Neural cell (in vitro differentiated cells): ENCODE data around the gene SLC38A1. TPM values are rescaled to one million over a fixed set of nuclear protein-coding genes. Genes with fewer than 3 reads are reported as not detected.

Experiments
- H2AFZ ChIP-seq: fragments of 200-600, 300-800 bp; sonication (generic), shearing (Covaris generic); 2 replicates; pipeline ENCODE4 v1.6.0; 2014; ENCODE audit warnings: low read depth, mild to moderate bottlenecking, antibody characterized with exemption, low read length, moderate library complexity
- H3F3A ChIP-seq: fragments of 200-600 bp; shearing (Covaris generic); 2 replicates; pipeline ENCODE4 v1.6.1; 2016; ENCODE audit warnings: mild to moderate bottlenecking, moderate library complexity, mixed read lengths, antibody characterized with exemption, low read length; ENCODE audit not compliant: insufficient read depth, poor library complexity, severe bottlenecking
- H3K27ac ChIP-seq: fragments of 200-600, 300-800 bp; sonication (generic), shearing (Covaris generic); 2 replicates; pipeline ENCODE4 v1.5.1; 2014; ENCODE audit warnings: mild to moderate bottlenecking, low read length, moderate library complexity
- H3K27me3 ChIP-seq: fragments of 300-800, 200-600 bp; sonication (generic), shearing (Covaris generic); 2 replicates; pipeline ENCODE4 v1.6.0; 2014; ENCODE audit warnings: mild to moderate bottlenecking, low read depth, low read length, moderate library complexity; ENCODE audit not compliant: insufficient read depth
- H3K36me3 ChIP-seq: fragments of 300-800, 200-600 bp; sonication (generic), shearing (Covaris generic); 2 replicates; pipeline ENCODE4 v1.5.1; 2014; ENCODE audit warnings: mild to moderate bottlenecking, antibody characterized with exemption, low read length, moderate library complexity; ENCODE audit not compliant: insufficient read depth
- H3K4me2 ChIP-seq: fragments of 300-800, 200-600 bp; sonication (generic), shearing (Covaris generic); 2 replicates; pipeline ENCODE4 v1.6.0; 2014; ENCODE audit warnings: mild to moderate bottlenecking, low read length
- H3K4me3 ChIP-seq: fragments of 300-800, 200-600 bp; sonication (generic), shearing (Covaris generic); 2 replicates; pipeline ENCODE4 v1.5.1; 2014; ENCODE audit warnings: mild to moderate bottlenecking, low read length, moderate library complexity
- H3K79me2 ChIP-seq: fragments of 200-600 bp; shearing (Covaris generic); replicated peaks from 2 replicates; pipeline ENCODE4 v1.6.0; 2014; ENCODE audit warnings: mild to moderate bottlenecking, low read length, moderate library complexity; ENCODE audit not compliant: insufficient read depth
- H3K9ac ChIP-seq: fragments of 300-800, 200-600 bp; sonication (generic), shearing (Covaris generic); 2 replicates; pipeline ENCODE4 v1.6.1; 2016; ENCODE audit warnings: mild to moderate bottlenecking, low read length, mixed read lengths
- H3K9me2 ChIP-seq: fragments of 200-600 bp; shearing (Covaris generic); 2 replicates; pipeline ENCODE4 v1.6.1; 2016; ENCODE audit warnings: mild to moderate bottlenecking, low read length, mixed read lengths; ENCODE audit not compliant: insufficient read depth
- H3K9me3 ChIP-seq: fragments of 200-600, 300-800 bp; sonication (generic), shearing (Covaris generic); 2 replicates; pipeline ENCODE4 v1.6.1; 2016; ENCODE audit warnings: mild to moderate bottlenecking, mixed run types, low read length, moderate library complexity, mixed read lengths
- H4K20me1 ChIP-seq: fragments of 200-600 bp; shearing (Covaris generic); 2 replicates; pipeline ENCODE4 v1.6.1; 2016; ENCODE audit warnings: mild to moderate bottlenecking, mixed run types; ENCODE audit not compliant: insufficient read depth
- EP300 ChIP-seq: fragments of 450-650 bp; conservative IDR thresholded peaks from 2 replicates; pipeline ENCODE4 v1.6.1; 2014; ENCODE audit warnings: antibody characterized with exemption, mild to moderate bottlenecking, moderate library complexity; ENCODE audit not compliant: poor library complexity, severe bottlenecking
- EZH2 ChIP-seq: fragments of 200-600, 300-800 bp; shearing (Covaris generic), sonication (generic); IDR thresholded peaks from 2 replicates; pipeline ENCODE4 v1.6.1; 2014; ENCODE audit warnings: antibody characterized with exemption, low read length, borderline replicate concordance, mild to moderate bottlenecking; ENCODE audit not compliant: insufficient read depth, poor library complexity, severe bottlenecking
- MXI1 ChIP-seq: fragments of 450-650 bp; conservative IDR thresholded peaks from 2 replicates; pipeline ENCODE4 v1.6.1; 2014; ENCODE audit warnings: antibody characterized with exemption, mild to moderate bottlenecking; ENCODE audit not compliant: poor library complexity, severe bottlenecking
- POLR2AphosphoS5 ChIP-seq: IDR thresholded peaks from 2 replicates; pipeline ENCODE4 v1.6.1; 2012
- RAD21 ChIP-seq: fragments of 450-650 bp; conservative IDR thresholded peaks from 2 replicates; pipeline ENCODE4 v1.6.1; 2014; ENCODE audit warnings: antibody characterized with exemption, mild to moderate bottlenecking, moderate library complexity
- SMC3 ChIP-seq: fragments of 450-650 bp; conservative IDR thresholded peaks from 2 replicates; pipeline ENCODE4 v1.6.1; 2014; ENCODE audit warnings: antibody characterized with exemption, mild to moderate bottlenecking, moderate library complexity; ENCODE audit not compliant: poor library complexity
- TAF1 ChIP-seq: IDR thresholded peaks from 2 replicates; pipeline ENCODE4 v1.6.1; 2012; ENCODE audit warnings: low read depth
- polyA plus RNA-seq: library from polyadenylated mRNA; depleted of rRNA; stranded (reverse); fragments of >200 nt; gene quantifications from 2 replicates; pipeline ENCODE4 v1.2.3, GENCODE V29; 2014
- TF ChIP-seq, protein P1 (sequence below): IDR thresholded peaks from 2 replicates; pipeline ENCODE4 v1.6.1; 2012; ENCODE audit warnings: borderline replicate concordance
- TF ChIP-seq, protein P2 (sequence below): fragments of 450-650 bp; IDR thresholded peaks from 2 replicates; pipeline ENCODE4 v1.5.1; 2014; ENCODE audit warnings: antibody characterized with exemption, mild to moderate bottlenecking, moderate library complexity; ENCODE audit not compliant: poor library complexity, severe bottlenecking

Gene SLC38A1
- polyA plus RNA-seq, 1 donor from 2014 or later, result 124 TPM

DNA sequence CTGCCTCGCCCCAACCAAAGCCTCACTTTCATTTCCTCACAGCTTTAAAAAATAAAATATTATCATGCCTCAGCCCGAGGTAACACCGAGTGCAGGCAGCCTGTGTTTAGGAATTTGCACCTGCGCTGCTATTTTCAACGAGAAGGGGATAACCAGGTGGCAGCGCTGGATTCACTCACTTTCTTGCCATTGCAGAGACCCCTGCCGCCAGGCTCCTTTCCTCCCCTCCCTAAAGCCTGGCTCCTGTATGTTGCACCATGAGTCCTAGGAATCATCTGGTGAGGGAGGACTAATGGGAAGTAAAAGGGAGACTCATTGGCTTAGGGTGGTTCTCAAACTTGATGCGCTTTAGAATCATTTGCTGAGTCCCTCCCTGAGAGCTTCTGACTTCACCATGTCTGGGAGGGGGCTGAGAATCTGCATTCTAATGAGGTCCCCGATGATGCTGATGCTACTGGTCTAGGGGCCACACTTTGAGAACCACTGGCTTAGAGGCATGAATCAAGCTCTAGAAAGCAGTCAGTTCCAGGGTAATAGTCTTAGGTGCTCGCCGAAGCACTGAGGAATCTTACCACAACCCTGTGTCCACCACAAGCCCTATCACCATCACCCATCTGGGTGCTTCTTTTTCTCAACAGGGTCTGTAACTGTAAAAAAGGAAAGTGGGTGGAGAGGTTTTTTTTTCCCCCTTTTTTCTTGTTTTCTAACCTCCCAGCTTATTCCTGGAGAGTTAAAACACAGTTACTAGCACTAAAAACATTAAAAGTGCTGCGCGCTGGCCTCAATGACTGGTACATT lies 83.8 kb downstream of the SLC38A1 start:
- no peaks in the 10 kb centered on the region for H3K27me3 ChIP-seq
- H2AFZ ChIP-seq, result no peak overlapping the region
- H3K36me3 ChIP-seq, result no peaks in the 10 kb centered on the region
- H3K4me3 ChIP-seq, result no peak overlapping the region
- no peak overlapping the region for H3K4me2 ChIP-seq
- H3K79me2 ChIP-seq, result no peaks in the 10 kb centered on the region
- no peak overlapping the region for H3K9ac ChIP-seq
- peaks cover 3% of the 10 kb centered on the region for H4K20me1 ChIP-seq
- no peaks in the 10 kb centered on the region for H3K9me3 ChIP-seq
- TF ChIP-seq SMC3, result no peak
- no peak for TF ChIP-seq POLR2AphosphoS5
- TF ChIP-seq TAF1, result no peak
- H3K9me2 ChIP-seq, result no peaks in the 10 kb centered on the region
- no peaks in the 10 kb centered on the region for H3F3A ChIP-seq
- H3K27ac ChIP-seq, result no peak overlapping the region

- H3K9me3 ChIP-seq, result no peaks in the 10 kb centered on the region
- no peak overlapping the region for H3K4me2 ChIP-seq
- H3K9me2 ChIP-seq, result no peaks in the 10 kb centered on the region
- H3F3A ChIP-seq, result no peaks in the 10 kb centered on the region
- peaks cover 3% of the 10 kb centered on the region for H4K20me1 ChIP-seq
- H3K9ac ChIP-seq, result no peak overlapping the region
- H2AFZ ChIP-seq, result no peak overlapping the region
- H3K27ac ChIP-seq, result no peak overlapping the region
- H3K36me3 ChIP-seq, result no peaks in the 10 kb centered on the region
- no peaks in the 10 kb centered on the region for H3K79me2 ChIP-seq
- H3K27me3 ChIP-seq, result no peaks in the 10 kb centered on the region
- TF ChIP-seq, protein P1, sequence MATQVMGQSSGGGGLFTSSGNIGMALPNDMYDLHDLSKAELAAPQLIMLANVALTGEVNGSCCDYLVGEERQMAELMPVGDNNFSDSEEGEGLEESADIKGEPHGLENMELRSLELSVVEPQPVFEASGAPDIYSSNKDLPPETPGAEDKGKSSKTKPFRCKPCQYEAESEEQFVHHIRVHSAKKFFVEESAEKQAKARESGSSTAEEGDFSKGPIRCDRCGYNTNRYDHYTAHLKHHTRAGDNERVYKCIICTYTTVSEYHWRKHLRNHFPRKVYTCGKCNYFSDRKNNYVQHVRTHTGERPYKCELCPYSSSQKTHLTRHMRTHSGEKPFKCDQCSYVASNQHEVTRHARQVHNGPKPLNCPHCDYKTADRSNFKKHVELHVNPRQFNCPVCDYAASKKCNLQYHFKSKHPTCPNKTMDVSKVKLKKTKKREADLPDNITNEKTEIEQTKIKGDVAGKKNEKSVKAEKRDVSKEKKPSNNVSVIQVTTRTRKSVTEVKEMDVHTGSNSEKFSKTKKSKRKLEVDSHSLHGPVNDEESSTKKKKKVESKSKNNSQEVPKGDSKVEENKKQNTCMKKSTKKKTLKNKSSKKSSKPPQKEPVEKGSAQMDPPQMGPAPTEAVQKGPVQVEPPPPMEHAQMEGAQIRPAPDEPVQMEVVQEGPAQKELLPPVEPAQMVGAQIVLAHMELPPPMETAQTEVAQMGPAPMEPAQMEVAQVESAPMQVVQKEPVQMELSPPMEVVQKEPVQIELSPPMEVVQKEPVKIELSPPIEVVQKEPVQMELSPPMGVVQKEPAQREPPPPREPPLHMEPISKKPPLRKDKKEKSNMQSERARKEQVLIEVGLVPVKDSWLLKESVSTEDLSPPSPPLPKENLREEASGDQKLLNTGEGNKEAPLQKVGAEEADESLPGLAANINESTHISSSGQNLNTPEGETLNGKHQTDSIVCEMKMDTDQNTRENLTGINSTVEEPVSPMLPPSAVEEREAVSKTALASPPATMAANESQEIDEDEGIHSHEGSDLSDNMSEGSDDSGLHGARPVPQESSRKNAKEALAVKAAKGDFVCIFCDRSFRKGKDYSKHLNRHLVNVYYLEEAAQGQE, result no peak
- TF ChIP-seq EP300, result no peak
- TF ChIP-seq POLR2AphosphoS5, result no peak
- TF ChIP-seq RAD21, result no peak
- TF ChIP-seq SMC3, result no peak
- no peak for TF ChIP-seq MXI1
- no peak for TF ChIP-seq EZH2
- no peak for TF ChIP-seq TAF1
- TF ChIP-seq, protein P2, sequence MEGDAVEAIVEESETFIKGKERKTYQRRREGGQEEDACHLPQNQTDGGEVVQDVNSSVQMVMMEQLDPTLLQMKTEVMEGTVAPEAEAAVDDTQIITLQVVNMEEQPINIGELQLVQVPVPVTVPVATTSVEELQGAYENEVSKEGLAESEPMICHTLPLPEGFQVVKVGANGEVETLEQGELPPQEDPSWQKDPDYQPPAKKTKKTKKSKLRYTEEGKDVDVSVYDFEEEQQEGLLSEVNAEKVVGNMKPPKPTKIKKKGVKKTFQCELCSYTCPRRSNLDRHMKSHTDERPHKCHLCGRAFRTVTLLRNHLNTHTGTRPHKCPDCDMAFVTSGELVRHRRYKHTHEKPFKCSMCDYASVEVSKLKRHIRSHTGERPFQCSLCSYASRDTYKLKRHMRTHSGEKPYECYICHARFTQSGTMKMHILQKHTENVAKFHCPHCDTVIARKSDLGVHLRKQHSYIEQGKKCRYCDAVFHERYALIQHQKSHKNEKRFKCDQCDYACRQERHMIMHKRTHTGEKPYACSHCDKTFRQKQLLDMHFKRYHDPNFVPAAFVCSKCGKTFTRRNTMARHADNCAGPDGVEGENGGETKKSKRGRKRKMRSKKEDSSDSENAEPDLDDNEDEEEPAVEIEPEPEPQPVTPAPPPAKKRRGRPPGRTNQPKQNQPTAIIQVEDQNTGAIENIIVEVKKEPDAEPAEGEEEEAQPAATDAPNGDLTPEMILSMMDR, result no peak
- no peak overlapping the region for H3K4me3 ChIP-seq
Measured at GRCh38 chr12:46183112-46183511, 85.7 kb downstream of the SLC38A1 start.
